ENCODE data around the gene LCAT. TPM values are rescaled to one million over a fixed set of nuclear protein-coding genes. Genes with fewer than 3 reads are reported as not detected.

LCAT gene
- total and polyA plus RNA-seq, 9 of the 15 experiments (the other 6 are each of a cell fraction or from before 2014, with no cell fraction given), result 0.46 to 21.0 (median 5.0) TPM

DNA sequence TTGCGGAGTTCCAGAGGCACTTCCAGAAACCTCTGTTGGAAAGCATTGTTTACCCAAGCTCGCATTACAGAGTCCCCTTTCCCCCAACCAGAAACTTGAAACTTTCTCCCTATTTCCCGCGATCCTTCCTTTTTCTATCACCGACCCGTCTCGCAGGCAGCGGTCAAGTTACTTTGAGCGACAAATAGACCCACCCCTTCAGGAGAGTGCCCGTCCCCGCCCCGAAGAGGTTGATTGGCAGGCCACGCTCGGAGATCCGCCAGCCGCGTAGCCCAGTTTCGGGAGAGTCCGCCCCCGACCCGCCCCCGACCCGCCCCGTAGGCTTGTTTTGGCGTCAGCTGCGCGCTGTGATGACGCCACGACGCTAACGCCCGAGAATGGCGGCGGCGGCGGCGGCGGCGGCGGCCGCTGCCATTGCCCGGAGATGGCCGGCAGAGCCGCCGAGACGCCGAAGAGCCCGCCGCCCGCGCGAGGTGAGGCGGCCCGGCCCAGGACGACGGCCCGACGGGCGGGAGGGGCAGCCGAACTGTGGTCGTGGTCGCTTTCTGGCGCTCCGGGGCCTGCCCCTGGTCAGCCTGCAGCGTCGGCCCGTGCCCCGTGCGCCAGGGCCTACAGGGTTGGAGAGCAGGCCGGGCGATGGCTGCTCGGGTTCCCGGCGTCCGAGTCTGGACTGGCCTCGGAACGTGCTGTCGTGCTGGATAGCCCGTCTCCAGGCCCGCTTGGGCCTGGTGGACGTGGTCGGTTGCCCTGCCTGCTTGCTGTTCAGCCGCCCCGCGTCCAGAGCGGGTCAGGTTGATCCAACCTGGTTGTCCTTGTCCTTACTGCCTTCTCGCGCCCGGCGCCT, 50.8 kb downstream of the LCAT start, which contains the start of gene PSKH1 (continued):
- TF ChIP-seq ZNF41 (CRISPR knock-in tag; conservative IDR thresholded peaks at IDR 0.05) (no peak), E2F3 (CRISPR knock-in tag; IDR thresholded peaks at IDR 0.05) (peak; percentile 43; the same call in 1 of the 2 replicates), HOXB6 (CRISPR knock-in tag; IDR thresholded peaks at IDR 0.05; ENCODE audit: borderline replicate concordance) (no peak), SP2 (IDR thresholded peaks at IDR 0.05; ENCODE audit: extremely low read depth, low read depth, low read length, poor library complexity, severe bottlenecking) (peak; percentile 39), BCOR (IDR thresholded peaks at IDR 0.05) (no peak), SMARCA5 (IDR thresholded peaks at IDR 0.05) (no peak), ZNF239 (CRISPR knock-in tag; IDR thresholded peaks at IDR 0.05) (no peak), ZNF133 (CRISPR knock-in tag; IDR thresholded peaks at IDR 0.05) (no peak), ZNF184 (CRISPR knock-in tag; IDR thresholded peaks at IDR 0.05) (no peak), L3MBTL2 (IDR thresholded peaks at IDR 0.05) (peak; percentile 28; the same call in 1 of the 2 replicates), ZBTB1 (CRISPR knock-in tag; IDR thresholded peaks at IDR 0.05; ENCODE audit: borderline replicate concordance, low read depth) (peak; percentile 48; the same call in 1 of the 2 replicates), STAT5A (IDR thresholded peaks at IDR 0.05; ENCODE audit: borderline replicate concordance, low read length) (no peak), MEF2D (tag; conservative IDR thresholded peaks at IDR 0.05; ENCODE audit: low read depth) (no peak), CEBPB (tag; IDR thresholded peaks at IDR 0.05) (no peak), SRSF3 (IDR thresholded peaks at IDR 0.05; ENCODE audit: insufficient read depth, low read length) (no peak), MCM2 (IDR thresholded peaks at IDR 0.05; ENCODE audit: low read depth) (no peak), RUNX1 (IDR thresholded peaks at IDR 0.05; ENCODE audit: low read depth) (no peak), FOXM1 (IDR thresholded peaks at IDR 0.05; ENCODE audit: low read depth) (no peak), FOXM1 (CRISPR knock-in tag; IDR thresholded peaks at IDR 0.05; ENCODE audit: low read depth) (0 out of 2 replicates have a peak, but pooled peaks have one; percentile 73), NR3C1 (CRISPR knock-in tag; IDR thresholded peaks at IDR 0.05) (peak; percentile 90; the same call in 1 of the 2 replicates)
- TF ChIP-seq, protein P1, sequence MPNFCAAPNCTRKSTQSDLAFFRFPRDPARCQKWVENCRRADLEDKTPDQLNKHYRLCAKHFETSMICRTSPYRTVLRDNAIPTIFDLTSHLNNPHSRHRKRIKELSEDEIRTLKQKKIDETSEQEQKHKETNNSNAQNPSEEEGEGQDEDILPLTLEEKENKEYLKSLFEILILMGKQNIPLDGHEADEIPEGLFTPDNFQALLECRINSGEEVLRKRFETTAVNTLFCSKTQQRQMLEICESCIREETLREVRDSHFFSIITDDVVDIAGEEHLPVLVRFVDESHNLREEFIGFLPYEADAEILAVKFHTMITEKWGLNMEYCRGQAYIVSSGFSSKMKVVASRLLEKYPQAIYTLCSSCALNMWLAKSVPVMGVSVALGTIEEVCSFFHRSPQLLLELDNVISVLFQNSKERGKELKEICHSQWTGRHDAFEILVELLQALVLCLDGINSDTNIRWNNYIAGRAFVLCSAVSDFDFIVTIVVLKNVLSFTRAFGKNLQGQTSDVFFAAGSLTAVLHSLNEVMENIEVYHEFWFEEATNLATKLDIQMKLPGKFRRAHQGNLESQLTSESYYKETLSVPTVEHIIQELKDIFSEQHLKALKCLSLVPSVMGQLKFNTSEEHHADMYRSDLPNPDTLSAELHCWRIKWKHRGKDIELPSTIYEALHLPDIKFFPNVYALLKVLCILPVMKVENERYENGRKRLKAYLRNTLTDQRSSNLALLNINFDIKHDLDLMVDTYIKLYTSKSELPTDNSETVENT (CRISPR knock-in tag; IDR thresholded peaks at IDR 0.05), result peak; percentile 80; the same call in 1 of the 2 replicates
- TF ChIP-seq, protein P2, sequence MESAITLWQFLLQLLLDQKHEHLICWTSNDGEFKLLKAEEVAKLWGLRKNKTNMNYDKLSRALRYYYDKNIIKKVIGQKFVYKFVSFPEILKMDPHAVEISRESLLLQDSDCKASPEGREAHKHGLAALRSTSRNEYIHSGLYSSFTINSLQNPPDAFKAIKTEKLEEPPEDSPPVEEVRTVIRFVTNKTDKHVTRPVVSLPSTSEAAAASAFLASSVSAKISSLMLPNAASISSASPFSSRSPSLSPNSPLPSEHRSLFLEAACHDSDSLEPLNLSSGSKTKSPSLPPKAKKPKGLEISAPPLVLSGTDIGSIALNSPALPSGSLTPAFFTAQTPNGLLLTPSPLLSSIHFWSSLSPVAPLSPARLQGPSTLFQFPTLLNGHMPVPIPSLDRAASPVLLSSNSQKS (CRISPR knock-in tag; IDR thresholded peaks at IDR 0.05), result no peak
- TF ChIP-seq, protein P3, sequence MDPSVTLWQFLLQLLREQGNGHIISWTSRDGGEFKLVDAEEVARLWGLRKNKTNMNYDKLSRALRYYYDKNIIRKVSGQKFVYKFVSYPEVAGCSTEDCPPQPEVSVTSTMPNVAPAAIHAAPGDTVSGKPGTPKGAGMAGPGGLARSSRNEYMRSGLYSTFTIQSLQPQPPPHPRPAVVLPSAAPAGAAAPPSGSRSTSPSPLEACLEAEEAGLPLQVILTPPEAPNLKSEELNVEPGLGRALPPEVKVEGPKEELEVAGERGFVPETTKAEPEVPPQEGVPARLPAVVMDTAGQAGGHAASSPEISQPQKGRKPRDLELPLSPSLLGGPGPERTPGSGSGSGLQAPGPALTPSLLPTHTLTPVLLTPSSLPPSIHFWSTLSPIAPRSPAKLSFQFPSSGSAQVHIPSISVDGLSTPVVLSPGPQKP (CRISPR knock-in tag; IDR thresholded peaks at IDR 0.05), result peak; percentile 84; the same call in 1 of the 2 replicates
- TF ChIP-seq, protein P4, sequence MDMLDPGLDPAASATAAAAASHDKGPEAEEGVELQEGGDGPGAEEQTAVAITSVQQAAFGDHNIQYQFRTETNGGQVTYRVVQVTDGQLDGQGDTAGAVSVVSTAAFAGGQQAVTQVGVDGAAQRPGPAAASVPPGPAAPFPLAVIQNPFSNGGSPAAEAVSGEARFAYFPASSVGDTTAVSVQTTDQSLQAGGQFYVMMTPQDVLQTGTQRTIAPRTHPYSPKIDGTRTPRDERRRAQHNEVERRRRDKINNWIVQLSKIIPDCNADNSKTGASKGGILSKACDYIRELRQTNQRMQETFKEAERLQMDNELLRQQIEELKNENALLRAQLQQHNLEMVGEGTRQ (CRISPR knock-in tag; IDR thresholded peaks at IDR 0.05), result no peak
